ENCODE measurements around the gene MUC22.

The MUC22 gene

DNA sequence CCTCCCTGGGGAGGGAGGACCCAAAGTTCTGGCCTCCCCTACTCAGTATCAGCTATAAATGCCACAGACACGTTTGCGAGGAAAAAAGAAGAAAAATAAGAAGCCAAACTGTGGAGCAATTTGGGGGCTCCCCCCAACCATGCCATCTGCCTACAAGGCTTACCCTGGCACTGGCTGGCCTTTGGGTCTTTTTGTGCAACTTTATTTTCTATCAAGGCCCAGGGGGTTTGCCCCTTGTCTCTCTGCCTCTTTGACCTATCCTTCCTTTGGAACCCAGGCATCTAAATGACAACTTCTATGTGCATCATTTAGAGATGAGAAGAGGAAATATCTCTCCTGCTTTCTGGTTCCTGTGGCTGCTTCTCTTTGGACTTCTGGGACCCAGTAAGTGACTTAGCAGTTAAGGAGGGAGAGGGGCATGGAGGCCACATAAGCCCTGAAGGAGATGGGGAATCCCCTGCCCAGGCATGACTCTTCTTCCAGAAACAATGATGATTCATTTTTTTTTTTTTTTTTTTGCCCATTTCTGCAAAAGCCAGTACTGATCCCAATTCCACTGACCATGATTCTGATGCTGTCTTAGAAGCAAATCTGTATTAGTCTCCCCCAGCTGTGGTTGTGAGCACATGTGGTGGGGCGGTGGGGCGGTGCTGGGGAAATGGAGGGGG lies at the start of gene MUC22:
Gene MUC22 (plus strand): TSS at position 82 of the 668 bp plus-strand sequence. CDS start 233 bp downstream, at position 315.
- DNase-seq, result no peak

GRCh38 chr6:30960907-30961673 lies 49.2 kb upstream of the MUC22 start:
- no peak for DNase-seq

DNA sequence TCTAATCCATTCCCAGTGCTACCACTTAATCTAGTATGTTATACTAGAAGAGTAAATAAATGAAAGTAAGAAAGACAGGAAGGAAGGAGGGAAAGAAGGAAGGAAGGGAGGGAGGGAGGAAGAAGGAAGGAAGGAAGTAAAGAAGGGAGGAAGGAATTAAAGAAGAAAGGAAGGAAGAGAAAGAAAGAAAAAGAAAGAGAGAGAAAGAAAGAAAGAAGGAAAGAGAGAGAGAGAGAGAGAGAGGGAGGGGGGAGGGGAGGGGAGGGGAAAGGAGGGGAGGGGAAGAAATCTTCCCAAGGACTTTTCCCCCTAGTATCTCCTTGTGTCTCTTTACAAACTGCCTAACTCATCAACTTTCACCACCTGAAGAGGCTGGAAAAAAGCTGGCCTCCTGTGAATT lies 47.6 kb upstream of the MUC22 start:
- DNase-seq, result no peak

DNA sequence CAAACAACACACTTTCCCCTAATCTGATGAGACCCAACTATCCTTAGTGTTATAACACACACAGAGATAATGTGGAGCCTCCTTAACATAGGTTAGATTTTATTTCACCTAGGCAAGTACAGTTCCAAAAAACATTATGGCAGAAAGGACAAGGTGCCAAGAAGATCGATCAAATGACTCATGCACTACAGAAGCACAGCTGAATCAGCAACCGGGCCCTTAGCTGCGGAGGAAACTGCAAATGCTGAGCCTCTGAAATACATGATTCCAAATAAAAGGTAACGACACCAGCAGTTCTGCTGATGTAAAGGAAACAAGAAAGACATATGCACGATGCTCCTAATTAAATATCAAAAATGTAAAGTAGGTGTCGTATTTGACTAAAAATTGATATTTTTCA lies 46.6 kb upstream of the MUC22 start:
- no peak for DNase-seq

GRCh38 chr6:30964075-30964474 lies 46.2 kb upstream of the MUC22 start:
- peak in 1 of 2 donors; percentile 27 for DNase-seq

GRCh38 chr6:30965140-30965601 lies 45.1 kb upstream of the MUC22 start:
- no peak for DNase-seq

GRCh38 chr6:30966154-30966553 lies 44.1 kb upstream of the MUC22 start:
- DNase-seq, result no peak

GRCh38 chr6:30969171-30969570 lies 41.1 kb upstream of the MUC22 start:
- DNase-seq, result peak in 1 of 2 donors; percentile 25

- DNase-seq, result no peak
Observed at GRCh38 chr6:30970946-30971345, 39.3 kb upstream of the MUC22 start.

DNA sequence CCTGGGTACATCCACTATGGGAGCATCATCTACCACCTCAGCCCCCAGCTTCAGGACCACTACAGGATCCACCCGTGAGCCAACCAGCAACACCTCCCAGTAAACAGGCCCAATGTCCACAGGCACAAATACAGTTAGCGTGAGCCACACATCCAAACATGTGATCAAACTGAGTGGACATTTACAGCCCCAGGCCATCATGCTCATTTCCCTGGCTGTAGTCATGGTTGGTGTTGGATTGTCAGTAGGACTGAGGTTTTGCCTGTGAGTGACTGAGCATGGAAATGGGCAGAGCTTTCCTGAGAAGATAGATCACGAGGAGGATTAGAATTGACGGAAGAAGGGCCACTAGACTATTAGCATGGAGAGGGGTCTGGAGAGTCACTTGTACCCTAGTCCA lies 37.5 kb upstream of the MUC22 start:
- DNase-seq, result no peak

DNA sequence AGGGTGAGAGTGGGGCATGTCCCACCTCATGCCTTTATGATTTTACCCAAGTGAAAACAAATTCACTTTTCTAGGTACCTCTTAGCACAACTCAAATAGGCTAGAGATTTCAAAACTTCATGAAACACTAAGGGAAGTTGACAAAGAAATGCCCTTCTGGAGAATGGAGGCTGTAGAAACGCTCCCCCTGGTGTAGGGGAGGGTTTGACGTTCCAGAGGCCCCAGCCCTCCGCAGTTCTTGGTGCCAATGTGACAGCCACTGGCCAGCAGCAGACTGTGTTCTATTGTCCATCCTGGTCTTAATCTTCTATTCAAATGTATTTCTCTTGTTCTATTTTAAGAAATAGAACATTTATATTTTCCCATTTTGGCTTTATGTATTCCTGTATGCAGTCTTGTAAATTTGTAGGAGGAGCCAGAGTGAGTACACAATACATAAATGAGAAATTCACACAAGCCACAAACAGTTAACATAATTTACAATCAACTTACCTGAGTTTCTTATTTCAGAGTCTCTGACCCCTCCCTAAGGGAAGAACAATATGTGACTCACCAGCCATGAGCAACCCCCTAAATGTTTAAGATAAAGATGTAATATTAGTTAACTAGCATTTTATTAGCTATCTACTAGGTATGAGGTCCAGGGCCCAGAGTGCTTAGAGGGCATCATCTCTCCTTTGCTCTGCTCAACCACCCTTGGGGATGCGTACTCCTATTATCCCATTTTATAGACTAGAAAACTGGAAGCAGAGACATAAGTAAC lies 35.6 kb upstream of the MUC22 start:
- DNase-seq, result no peak

- no peak for DNase-seq
Observed at GRCh38 chr6:30979141-30979540, 31.1 kb upstream of the MUC22 start.

DNA sequence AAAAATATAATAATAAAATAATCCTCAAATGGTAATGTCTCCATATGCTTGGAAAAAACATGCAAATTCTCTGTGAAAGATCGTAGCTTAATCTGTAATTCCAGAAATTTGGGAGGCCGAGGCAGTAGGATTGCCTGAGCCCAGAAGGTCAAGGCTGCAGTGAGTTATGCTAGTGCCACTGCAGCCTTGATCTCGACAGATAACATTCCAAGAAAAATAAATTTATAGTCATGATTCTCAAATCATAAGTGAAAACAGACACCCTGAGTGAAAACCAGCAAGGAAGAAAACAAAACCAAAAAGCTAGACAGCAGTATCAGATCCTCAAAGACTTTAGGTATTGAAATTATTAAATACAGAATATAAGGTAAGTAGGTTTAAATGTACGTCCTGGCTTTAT lies 30.6 kb upstream of the MUC22 start:
- DNase-seq, result no peak

GRCh38 chr6:30981942-30982772 lies 28.1 kb upstream of the MUC22 start:
- no peak for DNase-seq

DNA sequence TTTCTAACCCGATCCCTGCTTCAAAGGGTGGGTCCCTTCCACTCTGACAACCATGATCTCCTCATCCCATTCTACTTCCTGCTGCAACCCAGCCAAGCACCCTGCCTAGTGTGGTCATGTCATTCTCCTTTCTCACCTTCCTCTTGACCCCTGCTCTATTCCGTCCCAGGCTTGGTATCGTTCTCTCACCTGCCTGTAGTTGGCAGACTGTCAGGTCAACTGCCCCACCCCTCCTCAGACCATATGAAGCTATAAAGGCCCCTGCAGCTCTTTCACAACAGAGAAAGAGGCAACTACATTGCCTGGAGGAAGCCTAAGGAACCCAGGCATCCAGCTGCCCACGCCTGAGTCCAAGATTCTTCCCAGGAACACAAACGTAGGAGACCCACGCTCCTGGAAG lies 26.8 kb upstream of the MUC22 start, which contains the start of gene MUC21:
Gene MUC21 (plus strand): TSS at position 280 of the 400 bp plus-strand sequence. CDS start 241 bp downstream, outside the sequence.
- DNase-seq, result no peak

DNA sequence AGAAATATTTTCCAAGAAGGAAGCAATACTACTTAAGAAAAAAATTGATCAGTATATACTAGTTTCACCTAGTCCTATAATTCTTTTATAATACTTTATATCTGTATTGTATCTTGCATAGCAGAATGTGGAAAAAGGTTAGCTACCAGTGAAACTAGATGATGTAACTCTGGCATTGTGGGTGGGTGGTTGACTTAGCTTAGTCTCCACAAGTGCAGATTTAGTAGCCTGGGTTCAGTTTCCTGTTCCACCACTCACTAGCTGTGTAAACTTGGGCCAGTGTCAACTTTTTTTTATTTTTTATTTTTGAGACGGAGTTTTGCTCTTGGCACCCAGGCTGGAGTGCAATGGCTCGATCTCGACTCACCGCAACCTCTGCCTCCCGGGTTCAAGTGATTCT lies 24.8 kb upstream of the MUC22 start:
- no peak for DNase-seq

GRCh38 chr6:30987304-30987703 lies 23.0 kb upstream of the MUC22 start:
- DNase-seq, result no peak

- DNase-seq, result no peak
Observed at GRCh38 chr6:30988209-30988825, 22.0 kb upstream of the MUC22 start.

- DNase-seq, result peak; percentile 8 to 54
Observed at GRCh38 chr6:30990422-30991086, 19.7 kb upstream of the MUC22 start.

- DNase-seq, result no peak
Observed at GRCh38 chr6:30991891-30992290, 18.4 kb upstream of the MUC22 start.

DNA sequence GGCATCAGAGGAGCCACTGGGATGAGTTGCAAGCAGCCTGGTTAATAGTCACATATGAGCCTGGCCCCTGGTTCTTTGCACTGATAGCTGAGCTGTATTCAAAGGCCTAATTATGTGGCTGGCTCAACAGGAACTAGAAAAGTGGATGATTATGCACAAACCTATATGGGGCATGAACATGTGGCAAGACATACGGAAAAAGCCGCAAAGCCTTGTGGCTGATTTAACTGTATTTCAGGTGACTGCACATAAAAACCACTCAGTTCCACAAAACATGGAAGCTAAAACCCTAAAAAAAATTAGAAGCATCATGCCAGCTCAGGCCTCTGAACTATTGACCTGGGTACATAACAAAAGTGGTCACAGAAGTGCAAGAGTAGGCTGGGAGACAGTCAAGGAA lies 13.0 kb upstream of the MUC22 start:
- DNase-seq, result no peak

GRCh38 chr6:30998785-30999184 lies 11.5 kb upstream of the MUC22 start:
- DNase-seq, result no peak

Data from CD4-positive, alpha-beta T cell treated with Interferon alpha-2 for 1 hour (primary cell).